B cell (primary cell): ENCODE results near the gene CTH. TPM values are rescaled to one million over a fixed set of nuclear protein-coding genes. Genes with fewer than 3 reads are reported as not detected.

ENCODE experiments used
- ATAC-seq: fragments of 200-7000 bp; cut with Tn5 transposase; one replicate; pipeline ENCODE4 v1.10.0; 2021; ENCODE audit warnings: low read depth, mild to moderate bottlenecking, moderate number of reproducible peaks, moderate library complexity
- CTCF ChIA-PET: fragments of 350-600 bp; sonication (Branson Sonifier 250); formaldehyde crosslinking; loops from one replicate; lab custom pipeline; 2021; ENCODE audit warnings: antibody characterized with exemption, inconsistent platforms; lab: Charles Lee
- POLR2A ChIA-PET: fragments of 350-600 bp; sonication (Branson Sonifier 250); formaldehyde crosslinking; loops from one replicate; lab custom pipeline; 2021; ENCODE audit warnings: antibody characterized with exemption; lab: Charles Lee
- DNase-seq: peaks from one replicate; pipeline ENCODE4 v3.0.0; 2013
- H2AFZ ChIP-seq: 2 replicates; pipeline ENCODE4 v1.6.1; 2012; ENCODE audit warnings: mild to moderate bottlenecking, low read depth, low read length; ENCODE audit not compliant: insufficient read depth, poor library complexity, severe bottlenecking
- H3K27ac ChIP-seq, 2 donors: 1 replicate in 1 of 2; 2 replicates in 1 of 2; pipeline ENCODE4 v1.5.1; 2012 to 2013; ENCODE audit warnings: low read length in 2 of 2, mild to moderate bottlenecking in 2 of 2, moderate library complexity in 1 of 2
- H3K27me3 ChIP-seq, 4 experiments: fragments of 200-600 bp in 1 of 4; sonication (generic) in 1 of 4; replicated peaks in 1 of 4; 1 replicate in 2 of 4; 2 replicates in 2 of 4; pipeline versions ENCODE4 v1.6.1 to v1.7.0; 2013 to 2016; ENCODE audit warnings: low read length in 3 of 4, mild to moderate bottlenecking in 2 of 4, mixed read lengths in 1 of 4, moderate library complexity in 1 of 4; ENCODE audit not compliant: insufficient read depth in 4 of 4, control insufficient read depth in 3 of 4; ENCODE audit errors: control extremely low read depth in 1 of 4
- H3K36me3 ChIP-seq, 2 experiments: replicated peaks in 1 of 2; 1 replicate in 1 of 2; 2 replicates in 1 of 2; pipeline versions ENCODE4 v1.6.1 to v1.7.1; 2013; ENCODE audit warnings: low read length in 1 of 2; ENCODE audit not compliant: insufficient read depth in 2 of 2, control insufficient read depth in 1 of 2; ENCODE audit errors: control extremely low read depth in 1 of 2, extremely low read depth in 1 of 2
- H3K4me1 ChIP-seq, 2 donors: fragments of 200-600 bp in 1 of 2; sonication (generic) in 1 of 2; 1 replicate in 1 of 2; 2 replicates in 1 of 2; pipeline versions ENCODE4 v1.5.1 to v1.6.1; 2013 to 2017; ENCODE audit warnings: low read length in 2 of 2; ENCODE audit not compliant: control insufficient read depth in 2 of 2, insufficient read depth in 2 of 2
- H3K4me2 ChIP-seq: replicated peaks from 2 replicates; pipeline ENCODE3; 2012; ENCODE audit warnings: mild to moderate bottlenecking, low read depth, low read length; ENCODE audit not compliant: poor library complexity, severe bottlenecking
- H3K4me3 ChIP-seq, 5 experiments: fragments of 200-600 bp in 1 of 5; sonication (generic) in 1 of 5; 1 replicate in 3 of 5; 2 replicates in 2 of 5; pipeline versions ENCODE4 v1.5.1 to v1.7.0; 2011 to 2016; ENCODE audit warnings: low read length in 4 of 5, mild to moderate bottlenecking in 4 of 5, low read depth in 2 of 5, control low read depth in 1 of 5, moderate library complexity in 1 of 5; ENCODE audit not compliant: insufficient read depth in 1 of 5; ENCODE audit errors: control extremely low read depth in 1 of 5, extremely low read depth in 1 of 5
- H3K79me2 ChIP-seq: fragments of 200-600 bp; sonication (generic); one replicate; pipeline ENCODE4 v1.6.0; 2016; ENCODE audit warnings: low read length; ENCODE audit not compliant: control insufficient read depth, insufficient read depth
- H3K9ac ChIP-seq: fragments of 200-600 bp; sonication (generic); 2 replicates; pipeline ENCODE4 v1.6.1; 2017; ENCODE audit warnings: mild to moderate bottlenecking, low read length, moderate library complexity
- H3K9me3 ChIP-seq, 3 donors: one replicate each; pipeline versions ENCODE4 v1.6.1 to v1.7.1; 2013; ENCODE audit warnings: low read length in 2 of 3; ENCODE audit not compliant: control insufficient read depth in 2 of 3, insufficient read depth in 1 of 3; ENCODE audit errors: control extremely low read depth in 1 of 3
- H4K20me1 ChIP-seq: 2 replicates; pipeline ENCODE4 v1.6.0; 2012; ENCODE audit warnings: mild to moderate bottlenecking, low read length; ENCODE audit not compliant: insufficient read depth, control insufficient read depth, poor library complexity, severe bottlenecking
- H3K27ac Mint-ChIP-seq: one replicate; pipeline ENCODE4 v1.8.0; 2021; ENCODE audit warnings: mixed read lengths
- H3K27me3 Mint-ChIP-seq: one replicate; pipeline ENCODE4 v1.8.0; 2021; ENCODE audit warnings: mixed read lengths
- H3K4me1 Mint-ChIP-seq: one replicate; pipeline ENCODE4 v1.8.0; 2021; ENCODE audit warnings: mixed read lengths
- H3K4me3 Mint-ChIP-seq: one replicate; pipeline ENCODE4 v1.8.0; 2021; ENCODE audit warnings: mixed read lengths
- H3K9me3 Mint-ChIP-seq: one replicate; pipeline ENCODE4 v1.8.0; 2022; ENCODE audit warnings: mixed read lengths; ENCODE audit not compliant: insufficient read depth
- CTCF ChIP-seq: fragments of 200-600 bp; IDR thresholded peaks from one replicate; pipeline ENCODE4 v1.8.0; 2022; ENCODE audit warnings: antibody characterized with exemption, mild to moderate bottlenecking
- EZH2 ChIP-seq: IDR thresholded peaks from 2 replicates; pipeline ENCODE4 v1.6.1; 2012; ENCODE audit warnings: borderline replicate concordance, low read depth, mild to moderate bottlenecking, moderate library complexity, low read length; ENCODE audit not compliant: insufficient read depth, poor library complexity, severe bottlenecking
- WGBS: methylation state at CpG from one replicate; pipeline ENCODE4 v1.1.5; 2013; ENCODE audit warnings: missing lambda C conversion rate; ENCODE audit not compliant: insufficient coverage; 5-methylcytosine and 5-hydroxymethylcytosine counted together
- intact Hi-C: fragments of 100-400 bp; cut with micrococcal nuclease; formaldehyde crosslinking; loops from one replicate; pipeline ENCODE4 v1.10.0; 2022
- polyA plus RNA-seq: library from polyadenylated mRNA; depleted of rRNA; stranded (reverse); fragments of >200 nt; gene quantifications from 2 replicates; pipeline ENCODE4 v1.2.3, GENCODE V29; 2012
- total RNA-seq, 2 donors: library from RNA; stranded (reverse); fragments of 120-200 nt in 1 of 2; gene quantifications; 1 replicate in 1 of 2; 2 replicates in 1 of 2; pipeline versions ENCODE4 v1.2.3 to v1.2.4, GENCODE V29; 2013 to 2022

CTH gene
- total and polyA plus RNA-seq, 2 donors (not counting 1 experiment from before 2014, with no cell fraction given): 0.84 to 4.9 TPM

GRCh38 chr1:70403759-70404158 is 7.3 kb upstream of the CTH start:
- 73% methylated on average over 1 of the region's 2 CpGs for WGBS
- POLR2A ChIA-PET: no interaction called here
- H3K4me3 ChIP-seq: no peak overlapping the region

More at GRCh38 chr1:70403759-70404158, 7.3 kb upstream of the CTH start:
- H2AFZ ChIP-seq: no peak overlapping the region
- H3K79me2 ChIP-seq: no peaks in the 10 kb centered on the region
- no peak for DNase-seq
- no peaks in the 10 kb centered on the region for H4K20me1 ChIP-seq
- no peaks in the 10 kb centered on the region for H3K9me3 Mint-ChIP-seq
- H3K4me2 ChIP-seq: no peak overlapping the region
- H3K4me1 ChIP-seq: no peaks in the 10 kb centered on the region
- CTCF ChIA-PET: interaction anchor here (1.0 kb wide), 1 partner anchor 8 kb away, joined by 3 read pairs; no protein-coding TSS in a partner anchor
- H3K27me3 ChIP-seq: no peaks in the 10 kb centered on the region
- no peak overlapping the region for H3K4me3 Mint-ChIP-seq
- H3K9me3 ChIP-seq: no peaks in the 10 kb centered on the region
- H3K27me3 Mint-ChIP-seq: peaks cover 20% of the 10 kb centered on the region
- H3K36me3 ChIP-seq: no peaks in the 10 kb centered on the region
- ATAC-seq: no peak
- no peak overlapping the region for H3K27ac ChIP-seq
- H3K9ac ChIP-seq: no peak overlapping the region
- no peak for TF ChIP-seq EZH2
- TF ChIP-seq CTCF: no peak
- H3K4me1 Mint-ChIP-seq: no peaks in the 10 kb centered on the region
- no peak overlapping the region for H3K27ac Mint-ChIP-seq
- intact Hi-C loops: no loop called here
